ENCODE measurements around the gene OR5M3.

The OR5M3 gene

GRCh38 chr11:56473252-56473651 lies at the start of gene OR5M3:
Gene OR5M3 (minus strand): TSS chr11:56473352. CDS start chr11:56470497, 2,855 bp downstream.
- Mint-ChIP-seq H3K36me3 (no peaks in the 10 kb centered on the region), H3K27ac (no peak within 1 kb of the TSS), H3K9me3 (peaks cover 0 to 1% of the 10 kb centered on the region in 2 donors), H3K4me1 (no peaks in the 10 kb centered on the region), H3K4me3 (no peak within 1 kb of the TSS), H3K27me3 (no peaks in the 10 kb centered on the region)
- DNase-seq, result no peak
- ATAC-seq (replicated peaks), result no peak

DNA sequence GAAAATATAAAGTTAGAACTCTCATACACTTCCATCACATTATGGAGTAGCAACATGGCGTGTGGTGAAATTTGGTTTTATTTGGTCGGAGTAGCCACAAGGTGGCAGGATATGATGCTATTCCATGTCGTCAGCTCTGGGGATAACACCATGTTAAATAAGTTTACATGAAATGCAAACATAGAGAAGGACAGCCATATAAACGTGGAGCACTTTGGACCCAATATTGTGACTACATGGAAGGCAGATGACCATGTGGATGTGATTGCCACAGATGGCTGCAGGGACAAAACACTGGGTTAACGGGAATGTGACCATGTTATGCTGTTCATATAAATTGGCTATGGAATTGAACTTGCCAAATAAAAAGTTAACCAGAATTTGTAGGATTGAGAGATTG lies 48.9 kb upstream of the OR5M3 start:
- H3K4me3 Mint-ChIP-seq, result no peak overlapping the region
- ATAC-seq (replicated peaks), result no peak
- DNase-seq, result no peak

DNA sequence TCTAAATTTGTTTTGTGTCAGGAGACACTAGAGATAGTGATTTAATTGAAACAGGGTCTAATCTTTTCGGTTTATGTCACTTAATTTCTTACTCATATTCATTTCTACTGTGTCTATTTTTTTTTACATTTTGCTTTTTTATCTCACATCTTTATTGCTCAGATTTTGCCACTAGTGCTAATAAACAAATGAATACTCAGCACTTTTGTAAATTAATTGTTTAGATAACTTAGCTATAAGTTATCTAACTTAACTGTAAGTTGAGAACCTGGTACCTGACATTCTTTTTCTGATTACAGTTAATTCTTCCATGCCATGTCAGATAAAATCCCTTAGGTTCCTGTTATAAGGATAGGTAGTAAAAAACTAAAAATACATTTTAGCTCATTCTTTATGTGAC lies 40.1 kb upstream of the OR5M3 start:
- no peak overlapping the region for H3K4me3 Mint-ChIP-seq
- ATAC-seq (replicated peaks), result no peak
- no peaks in the 10 kb centered on the region for H3K36me3 Mint-ChIP-seq
- H3K9me3 Mint-ChIP-seq, result peaks cover 11 to 12% of the 10 kb centered on the region in 2 donors
- H3K4me1 Mint-ChIP-seq, result no peaks in the 10 kb centered on the region
- no peak overlapping the region for H3K27ac Mint-ChIP-seq
- no peak for DNase-seq
- no peaks in the 10 kb centered on the region for H3K27me3 Mint-ChIP-seq

More for the DNA sequence above, 48.9 kb upstream of the OR5M3 start:
- Mint-ChIP-seq H3K4me1 (no peaks in the 10 kb centered on the region), H3K36me3 (no peaks in the 10 kb centered on the region), H3K27ac (no peak overlapping the region), H3K27me3 (no peaks in the 10 kb centered on the region), H3K9me3 (peaks cover 5 to 6% of the 10 kb centered on the region in 2 donors)

DNA sequence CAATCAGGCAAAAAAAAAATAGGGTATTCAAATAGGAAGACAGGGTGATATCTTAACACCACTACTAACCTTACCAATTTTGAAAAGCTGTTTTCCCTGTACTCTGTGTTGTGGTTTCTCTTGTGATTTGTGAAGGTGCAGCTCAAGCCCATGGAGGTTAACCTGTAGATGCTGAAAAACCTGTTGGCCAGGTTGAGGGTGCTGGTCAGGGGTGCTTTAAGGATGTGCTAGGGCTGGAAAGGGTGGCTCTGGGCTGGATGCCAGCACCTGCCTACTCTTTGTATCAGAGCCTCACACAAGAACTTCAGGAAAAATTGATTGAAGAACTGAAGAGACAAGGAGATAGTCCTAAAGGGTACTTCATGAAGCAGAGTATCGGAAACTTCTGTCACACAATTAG lies 36.3 kb upstream of the OR5M3 start:
- H3K4me3 Mint-ChIP-seq, result no peak overlapping the region
- H3K36me3 Mint-ChIP-seq, result no peaks in the 10 kb centered on the region
- H3K4me1 Mint-ChIP-seq, result no peaks in the 10 kb centered on the region
- DNase-seq (no peak), ATAC-seq (replicated peaks) (no peak)
- H3K27ac Mint-ChIP-seq, result no peak overlapping the region
- no peaks in the 10 kb centered on the region for H3K27me3 Mint-ChIP-seq
- H3K9me3 Mint-ChIP-seq, result peaks cover 5 to 11% of the 10 kb centered on the region in 2 donors

DNA sequence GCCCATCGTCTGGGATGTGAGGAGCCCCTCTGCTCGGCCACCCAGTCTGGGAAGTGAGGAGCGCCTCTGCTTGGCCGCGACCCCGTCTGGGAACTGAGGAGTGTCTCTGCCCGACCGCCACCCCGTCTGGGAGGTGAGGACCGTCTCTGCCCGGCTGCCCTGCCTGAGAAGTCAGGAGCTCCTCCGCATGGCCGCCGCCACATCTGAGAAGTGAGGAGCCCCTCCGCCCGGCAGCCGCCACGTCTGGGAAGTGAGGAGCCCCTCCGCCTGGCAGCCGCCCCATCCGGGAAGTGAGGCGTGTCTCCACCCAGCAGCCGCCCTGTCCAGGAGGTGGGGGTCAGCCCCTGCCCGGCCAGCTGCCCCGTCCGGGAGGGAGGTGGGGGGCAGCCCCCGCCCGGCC lies 23.9 kb upstream of the OR5M3 start:
- ATAC-seq (replicated peaks), result no peak
- no peak for DNase-seq
- Mint-ChIP-seq H3K4me1 (no peaks in the 10 kb centered on the region), H3K36me3 (no peaks in the 10 kb centered on the region), H3K9me3 (peaks cover 0 to 3% of the 10 kb centered on the region in 2 donors), H3K27ac (no peak overlapping the region), H3K27me3 (no peaks in the 10 kb centered on the region), H3K4me3 (no peak overlapping the region)

DNA sequence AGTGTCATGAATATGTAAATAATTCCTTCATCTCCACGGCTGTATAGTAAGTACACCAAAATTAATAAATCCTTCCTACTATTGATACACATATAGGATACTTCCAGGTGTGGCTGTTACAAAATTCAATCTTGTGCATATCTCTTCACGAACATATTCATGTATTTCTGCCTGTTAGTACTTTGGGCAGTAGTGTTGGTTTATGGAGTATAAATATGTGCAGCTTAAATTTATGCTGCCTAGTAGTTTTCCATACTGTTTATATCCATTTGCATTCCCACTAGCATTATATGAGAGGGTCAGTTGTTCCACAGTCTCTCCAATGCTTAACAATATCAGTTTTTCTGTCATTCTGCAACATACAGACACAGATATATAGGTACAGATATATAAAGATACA lies 22.0 kb upstream of the OR5M3 start:
- ATAC-seq (replicated peaks), result no peak
- Mint-ChIP-seq H3K9me3 (peaks cover 1 to 6% of the 10 kb centered on the region in 2 donors), H3K4me1 (no peaks in the 10 kb centered on the region), H3K27me3 (no peaks in the 10 kb centered on the region), H3K4me3 (no peak overlapping the region), H3K36me3 (no peaks in the 10 kb centered on the region), H3K27ac (no peak overlapping the region)
- DNase-seq, result no peak

DNA sequence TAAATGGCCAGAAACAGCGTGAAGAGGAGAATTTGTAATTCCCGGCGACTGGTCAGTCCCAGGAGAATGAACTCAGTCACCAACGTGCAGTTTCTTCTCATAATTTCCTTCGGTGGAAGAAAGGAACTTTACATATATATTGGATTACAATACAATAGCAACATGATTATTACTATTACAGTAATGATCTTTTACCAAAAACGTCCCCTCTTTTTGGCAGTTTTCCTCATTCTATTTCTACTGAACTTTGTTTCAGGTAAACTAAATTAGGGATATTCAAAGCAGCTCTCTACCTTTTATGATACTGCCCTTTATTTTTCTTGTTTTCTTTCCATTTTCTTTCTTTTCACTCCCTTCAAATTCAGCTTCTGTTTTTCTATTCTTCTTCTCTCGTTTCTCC lies 18.1 kb upstream of the OR5M3 start, which contains the start of gene OR5M8:
Gene OR5M8, minus strand, starts transcription at position 101 of the 400 bp plus-strand sequence. Its CDS starts 0 bp downstream, at position 101.
- no peak for ATAC-seq (replicated peaks)
- H3K36me3 Mint-ChIP-seq, result no peaks in the 10 kb centered on the region

GRCh38 chr11:56486801-56487200 lies 13.6 kb upstream of the OR5M3 start:
- DNase-seq (no peak), ATAC-seq (replicated peaks) (no peak)
- Mint-ChIP-seq H3K9me3 (peaks cover 1 to 9% of the 10 kb centered on the region in 2 donors), H3K4me3 (no peak overlapping the region), H3K36me3 (no peaks in the 10 kb centered on the region), H3K27ac (no peak overlapping the region), H3K4me1 (no peaks in the 10 kb centered on the region), H3K27me3 (no peaks in the 10 kb centered on the region)

More for the DNA sequence above, 18.1 kb upstream of the OR5M3 start, which contains the start of gene OR5M8:
- H3K4me1 Mint-ChIP-seq, result no peaks in the 10 kb centered on the region
- no peaks in the 10 kb centered on the region for H3K27me3 Mint-ChIP-seq
- no peak for DNase-seq
- no peak within 1 kb of the TSS for H3K27ac Mint-ChIP-seq
- no peak within 1 kb of the TSS for H3K4me3 Mint-ChIP-seq
- H3K9me3 Mint-ChIP-seq, result peaks cover 1 to 9% of the 10 kb centered on the region in 2 donors

DNA sequence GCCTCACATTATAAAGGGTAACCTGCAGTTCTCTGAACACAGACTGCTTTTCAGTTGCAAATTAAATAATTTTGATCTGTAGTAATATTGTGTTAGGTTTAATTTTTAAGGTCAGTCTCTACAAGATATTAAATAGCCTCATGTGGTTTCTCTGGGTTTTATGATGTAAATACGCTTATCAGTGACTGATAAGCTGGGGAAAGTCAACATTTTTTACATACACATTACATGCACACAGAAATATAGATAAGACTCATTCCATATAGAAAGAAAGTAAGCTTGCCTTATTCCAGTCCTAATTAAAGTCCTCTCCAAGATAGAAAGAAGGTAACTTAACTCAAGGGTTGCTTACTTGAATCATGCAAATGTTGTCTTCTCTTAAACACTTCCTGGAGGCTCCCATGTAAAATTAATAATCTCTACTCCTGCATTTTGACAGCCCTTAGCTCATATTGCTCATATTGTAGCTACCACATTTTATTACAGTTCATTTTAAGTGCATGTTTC lies 1.6 kb upstream of the OR5M3 start:
- DNase-seq (no peak), ATAC-seq (replicated peaks) (no peak)
- no peak overlapping the region for H3K4me3 Mint-ChIP-seq
- no peaks in the 10 kb centered on the region for H3K36me3 Mint-ChIP-seq
- H3K4me1 Mint-ChIP-seq, result no peaks in the 10 kb centered on the region
- no peaks in the 10 kb centered on the region for H3K27me3 Mint-ChIP-seq
- H3K27ac Mint-ChIP-seq, result no peak overlapping the region
- H3K9me3 Mint-ChIP-seq, result peaks cover 0 to 6% of the 10 kb centered on the region in 2 donors

- Mint-ChIP-seq H3K27me3 (no peaks in the 10 kb centered on the region), H3K9me3 (peaks cover 4 to 6% of the 10 kb centered on the region in 2 donors), H3K27ac (no peak overlapping the region), H3K36me3 (no peaks in the 10 kb centered on the region), H3K4me3 (no peak overlapping the region), H3K4me1 (no peaks in the 10 kb centered on the region)
- no peak for ATAC-seq (replicated peaks)
- DNase-seq, result no peak
Observed at GRCh38 chr11:56457076-56457475, 16.1 kb downstream of the OR5M3 start.

GRCh38 chr11:56453521-56453920 lies 19.6 kb downstream of the OR5M3 start:
- no peaks in the 10 kb centered on the region for H3K27me3 Mint-ChIP-seq
- H3K9me3 Mint-ChIP-seq, result peaks cover 4 to 7% of the 10 kb centered on the region in 2 donors
- H3K36me3 Mint-ChIP-seq, result no peaks in the 10 kb centered on the region
- no peak overlapping the region for H3K4me3 Mint-ChIP-seq
- H3K4me1 Mint-ChIP-seq, result no peaks in the 10 kb centered on the region
- H3K27ac Mint-ChIP-seq, result no peak overlapping the region
- DNase-seq (no peak), ATAC-seq (replicated peaks) (no peak)
